Suprapubic skin (tissue), 4 donors: ENCODE results near the gene SLAIN2. TPM values are rescaled to one million over a fixed set of nuclear protein-coding genes. Genes with fewer than 3 reads are reported as not detected.

Experiments
- DNase-seq, 2 donors: peaks; one replicate each; pipeline ENCODE4 v3.0.0-alpha.2; 2019; ENCODE audit warnings: low spot score in 2 of 2
- H3K27ac ChIP-seq: fragments of 200-600 bp; sonication (generic); one replicate; pipeline ENCODE4 v1.5.1; 2019
- H3K27me3 ChIP-seq: fragments of 200-600 bp; sonication (generic); one replicate; pipeline ENCODE4 v1.5.1; 2019
- H3K36me3 ChIP-seq: fragments of 200-600 bp; sonication (generic); one replicate; pipeline ENCODE4 v1.5.1; 2019
- H3K4me1 ChIP-seq: fragments of 200-600 bp; sonication (generic); one replicate; pipeline ENCODE4 v1.5.1; 2019
- H3K4me3 ChIP-seq: fragments of 200-600 bp; sonication (generic); one replicate; pipeline ENCODE4 v1.5.1; 2019; ENCODE audit warnings: mild to moderate bottlenecking
- H3K9me3 ChIP-seq: fragments of 200-600 bp; sonication (generic); one replicate; pipeline ENCODE4 v1.5.1; 2019
- CTCF ChIP-seq, 2 donors: fragments of 200-600 bp in 1 of 2; fragments of 450-650 bp in 1 of 2; sonication (generic) in 1 of 2; IDR thresholded peaks; one replicate each; pipeline ENCODE4 v1.5.1; 2016 to 2019; ENCODE audit warnings: antibody characterized with exemption in 2 of 2, mild to moderate bottlenecking in 1 of 2, moderate library complexity in 1 of 2
- EP300 ChIP-seq: sonication (generic); formaldehyde crosslinking; IDR thresholded peaks from one replicate; pipeline ENCODE4 v1.6.1; 2017; ENCODE audit warnings: antibody characterized with exemption
- POLR2A ChIP-seq, 2 donors: fragments of 450-650 bp; IDR thresholded peaks; one replicate each; pipeline ENCODE4 v1.6.1; 2017; ENCODE audit warnings: antibody characterized with exemption in 2 of 2, mild to moderate bottlenecking in 2 of 2, moderate library complexity in 2 of 2
- POLR2AphosphoS5 ChIP-seq, 3 donors: sonication (generic); formaldehyde crosslinking; IDR thresholded peaks; one replicate each; pipeline ENCODE4 v1.6.1; 2017; ENCODE audit warnings: antibody characterized with exemption in 3 of 3
- WGBS: methylation state at CpG from one replicate; pipeline ENCODE4 v1.1.5; 2018; 5-methylcytosine and 5-hydroxymethylcytosine counted together
- total RNA-seq, 4 donors: library from RNA; depleted of rRNA; stranded (reverse); fragments of >200 nt; gene quantifications; one replicate each; pipeline ENCODE4 v1.1.0, GENCODE V29; 2016

SLAIN2 gene
- total RNA-seq, 4 donors from 2014 or later = 84.7 to 167 (median 147) TPM

DNA sequence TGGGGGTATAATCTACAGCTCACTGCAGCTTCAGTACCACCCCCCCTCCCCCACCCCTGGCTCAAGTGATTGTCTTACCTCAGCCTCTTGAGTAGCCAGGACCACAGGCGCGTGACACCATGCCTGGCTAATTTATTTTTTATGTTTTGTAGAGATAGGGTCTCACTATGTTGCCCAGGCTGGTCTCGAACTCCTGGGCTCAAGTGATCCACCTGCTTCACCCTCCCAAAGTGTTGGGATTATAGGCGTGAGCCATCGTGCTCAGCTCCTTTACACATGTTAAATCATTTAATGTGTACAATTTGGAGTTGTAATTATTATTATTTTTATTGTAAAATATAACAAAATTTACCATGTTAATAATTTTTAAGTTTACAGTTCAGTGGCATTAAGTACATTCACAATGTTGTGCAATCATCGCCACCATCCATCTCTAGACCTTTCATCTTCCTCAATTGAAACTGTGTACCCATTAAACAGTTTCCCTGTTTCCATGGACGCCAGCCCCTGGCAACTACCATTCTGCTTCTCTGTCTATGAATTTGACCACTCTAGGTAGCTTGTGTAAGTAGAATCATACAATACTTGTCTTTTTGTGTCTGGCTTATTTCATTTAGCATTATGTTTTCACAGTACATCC lies 6.1 kb downstream of the SLAIN2 start:
- Histone ChIP-seq H3K36me3 (no peaks in the 10 kb centered on the region), H3K4me1 (peaks cover 63% of the 10 kb centered on the region), H3K9me3 (no peaks in the 10 kb centered on the region), H3K4me3 (no peak overlapping the region), H3K27ac (no peak overlapping the region), H3K27me3 (no peaks in the 10 kb centered on the region)
- no peak for TF ChIP-seq CTCF (IDR thresholded peaks at IDR 0.05)
- TF ChIP-seq EP300 = no peak
- TF ChIP-seq POLR2A (IDR thresholded peaks at IDR 0.05) = no peak
- no peak for TF ChIP-seq POLR2AphosphoS5 (IDR thresholded peaks at IDR 0.05)
- WGBS = 94% methylated on average over 7 of the region's 7 CpGs
- DNase-seq = no peak

GRCh38 chr4:48350871-48351270 lies 9.5 kb downstream of the SLAIN2 start:
- DNase-seq = no peak
- no peaks in the 10 kb centered on the region for H3K9me3 ChIP-seq
- H3K27ac ChIP-seq = no peak overlapping the region
- H3K36me3 ChIP-seq = no peaks in the 10 kb centered on the region
- H3K27me3 ChIP-seq = no peaks in the 10 kb centered on the region
- H3K4me3 ChIP-seq = no peak overlapping the region
- H3K4me1 ChIP-seq = peaks cover 37% of the 10 kb centered on the region
- TF ChIP-seq POLR2A (IDR thresholded peaks at IDR 0.05) = no peak
- 89% methylated on average over 1 of the region's 1 CpG for WGBS

DNA sequence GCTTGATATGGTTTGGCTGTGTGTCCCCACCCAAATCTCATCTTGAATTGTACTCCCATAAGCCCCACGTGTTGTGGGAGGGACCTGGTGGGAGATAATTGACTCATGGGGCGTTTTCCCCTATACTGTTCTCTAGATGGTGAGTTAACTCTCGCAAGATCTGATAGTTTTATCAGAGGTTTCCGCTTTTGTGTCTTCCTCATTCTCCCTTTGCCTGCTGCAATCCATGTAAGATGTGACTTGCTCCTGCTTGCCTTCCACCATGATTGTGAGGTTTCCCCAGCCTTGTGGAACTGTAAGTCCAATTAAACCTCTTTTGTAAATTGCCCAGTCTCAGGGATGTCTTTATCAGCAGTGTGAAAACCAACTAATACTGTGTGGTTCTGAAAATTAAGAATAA lies 11.5 kb downstream of the SLAIN2 start:
- no peak for DNase-seq
- Histone ChIP-seq H3K36me3 (no peaks in the 10 kb centered on the region), H3K27ac (no peak overlapping the region), H3K4me1 (peaks cover 39% of the 10 kb centered on the region), H3K4me3 (no peak overlapping the region), H3K9me3 (no peaks in the 10 kb centered on the region), H3K27me3 (no peaks in the 10 kb centered on the region)
- WGBS = 82% methylated on average over 4 of the region's 4 CpGs
- TF ChIP-seq POLR2AphosphoS5 (IDR thresholded peaks at IDR 0.05) (no peak), CTCF (IDR thresholded peaks at IDR 0.05) (no peak), POLR2A (IDR thresholded peaks at IDR 0.05) (no peak), EP300 (no peak)

GRCh38 chr4:48356355-48356754 lies 15.0 kb downstream of the SLAIN2 start:
- no peak overlapping the region for H3K27ac ChIP-seq
- WGBS = 47% methylated on average over 1 of the region's 1 CpG

GRCh38 chr4:48360285-48361011 lies 19.1 kb downstream of the SLAIN2 start:
- TF ChIP-seq CTCF (IDR thresholded peaks at IDR 0.05) = no peak
- no peak for TF ChIP-seq EP300
- no peak for TF ChIP-seq POLR2AphosphoS5 (IDR thresholded peaks at IDR 0.05)
- no peak for TF ChIP-seq POLR2A (IDR thresholded peaks at IDR 0.05)
- Histone ChIP-seq H3K27ac (no peak overlapping the region), H3K36me3 (no peaks in the 10 kb centered on the region), H3K4me1 (peaks cover 33% of the 10 kb centered on the region), H3K27me3 (no peaks in the 10 kb centered on the region), H3K9me3 (no peaks in the 10 kb centered on the region), H3K4me3 (no peak overlapping the region)
- no peak for DNase-seq
- 38% methylated on average over 4 of the region's 4 CpGs for WGBS

More at GRCh38 chr4:48356355-48356754, 15.0 kb downstream of the SLAIN2 start:
- Histone ChIP-seq H3K36me3 (no peaks in the 10 kb centered on the region), H3K27me3 (no peaks in the 10 kb centered on the region), H3K4me1 (peaks cover 32% of the 10 kb centered on the region), H3K9me3 (no peaks in the 10 kb centered on the region), H3K4me3 (no peak overlapping the region)
- no peak for TF ChIP-seq CTCF (IDR thresholded peaks at IDR 0.05)
- TF ChIP-seq POLR2A (IDR thresholded peaks at IDR 0.05) = no peak
- TF ChIP-seq POLR2AphosphoS5 (IDR thresholded peaks at IDR 0.05) = no peak
- no peak for TF ChIP-seq EP300
- no peak for DNase-seq
